Activated CD4-positive, alpha-beta T cell treated with anti-CD3 and anti-CD28 coated beads, Interleukin-2, Interleukin-6, amounts not matched to agents 100 ng/mL and 50 ng/mL, durations not matched to agents 16 hours and 8 hours (primary cell): ENCODE data around the gene VWA5A.

Source experiments
- DNase-seq: peaks from one replicate; pipeline ENCODE4 v3.0.0-alpha.2; 2020

VWA5A gene

DNA sequence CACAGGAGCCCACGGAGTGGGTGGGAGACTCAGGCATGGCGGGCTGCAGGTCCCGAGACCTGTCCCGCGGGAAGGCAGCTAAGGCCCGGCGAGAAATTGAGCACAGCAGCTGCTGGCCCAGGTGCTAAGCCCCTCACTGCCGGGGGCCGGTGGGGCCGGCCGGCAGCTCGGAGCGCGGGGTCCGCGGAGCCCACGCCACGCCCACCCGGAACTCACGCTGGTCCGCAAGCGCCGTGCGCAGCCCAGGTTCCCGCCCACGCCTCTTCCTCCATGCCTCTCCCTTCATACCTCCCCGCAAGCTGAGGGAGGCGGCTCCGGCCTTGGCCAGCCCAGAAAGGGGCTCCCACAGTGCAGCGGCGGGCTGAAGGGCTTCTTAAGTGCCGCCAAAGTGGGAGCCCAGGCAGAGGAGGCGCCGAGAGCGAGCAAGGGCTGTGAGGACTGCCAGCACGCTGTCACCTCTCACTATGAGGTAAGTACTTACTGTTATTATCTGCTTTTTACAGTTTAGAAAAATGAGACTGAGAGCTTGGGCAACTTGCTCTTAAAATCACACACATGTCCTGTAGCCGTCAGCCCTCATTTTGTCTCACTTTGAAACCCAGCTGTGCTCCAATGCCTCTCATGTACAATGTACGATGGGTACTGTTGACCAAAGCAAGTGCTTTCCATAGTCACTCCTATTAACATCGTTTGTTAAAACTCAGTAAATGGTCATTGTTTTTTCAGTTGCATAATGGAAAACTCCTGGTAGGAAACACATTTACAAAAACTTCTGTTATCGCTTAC lies 55.7 kb downstream of the VWA5A start:
- DNase-seq: no peak

DNA sequence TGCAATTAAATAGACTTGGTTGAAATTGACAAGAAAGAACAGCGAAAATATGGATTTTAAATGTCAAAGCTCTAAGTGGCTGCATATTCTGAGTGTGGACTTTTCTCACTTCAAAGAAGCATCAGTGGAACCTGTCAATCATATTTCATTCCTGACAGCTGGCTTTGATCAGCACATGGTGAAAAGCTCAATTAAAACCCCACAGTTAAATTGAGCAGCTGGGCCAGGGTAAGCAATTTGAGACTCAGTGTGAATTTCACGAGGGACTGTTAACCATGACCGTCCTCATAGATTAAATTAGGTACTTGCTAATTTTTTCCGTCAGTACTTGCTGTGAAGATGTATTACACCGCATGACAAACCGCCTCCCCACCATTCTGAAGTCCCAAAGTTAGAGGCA lies 56.9 kb downstream of the VWA5A start:
- DNase-seq: no peak

DNA sequence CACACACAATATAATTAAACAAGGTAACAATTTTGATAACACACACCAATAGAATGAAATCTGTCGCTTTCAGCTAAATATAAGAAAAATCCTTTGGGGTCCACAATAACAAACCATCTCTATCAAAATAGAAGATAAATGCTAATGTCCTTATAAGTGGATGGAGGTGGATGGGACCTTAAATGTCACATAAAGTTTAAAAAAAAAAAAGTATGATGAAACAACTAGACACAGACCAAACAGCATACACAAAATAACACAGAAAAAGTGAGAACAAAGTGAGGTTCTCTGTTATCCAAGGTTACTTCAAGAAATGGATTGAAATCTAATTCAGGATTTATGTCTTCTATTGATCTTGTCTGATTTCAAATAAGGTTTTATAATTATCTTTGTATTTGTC lies 57.3 kb downstream of the VWA5A start:
- no peak for DNase-seq

DNA sequence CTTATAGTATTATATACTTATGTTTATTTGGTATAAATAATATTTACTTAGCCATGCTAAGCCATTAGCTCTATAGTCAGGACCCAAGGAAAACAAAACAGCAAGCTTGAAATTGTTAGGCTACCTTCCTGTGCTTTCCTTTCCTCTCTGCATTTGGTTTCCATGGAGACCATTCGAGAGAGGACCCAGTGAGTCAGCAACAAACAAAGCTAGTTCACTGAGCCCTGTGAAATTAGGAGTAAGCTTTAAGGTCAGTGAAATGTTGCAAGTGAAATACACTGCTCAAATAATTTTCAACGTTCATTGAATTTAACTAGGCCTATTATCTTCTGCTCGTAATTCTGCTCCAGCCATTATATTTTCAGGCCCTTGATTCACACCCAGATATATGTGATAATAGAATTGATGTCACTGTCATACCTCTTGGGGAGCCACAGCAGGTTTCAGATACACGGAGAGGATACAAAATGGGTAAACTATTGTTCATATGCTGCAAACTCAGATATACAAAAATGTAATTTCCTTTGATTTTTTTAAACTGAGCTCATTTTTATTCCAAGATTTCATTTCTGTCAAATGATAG lies 58.8 kb downstream of the VWA5A start:
- peak; percentile 12 for DNase-seq

DNA sequence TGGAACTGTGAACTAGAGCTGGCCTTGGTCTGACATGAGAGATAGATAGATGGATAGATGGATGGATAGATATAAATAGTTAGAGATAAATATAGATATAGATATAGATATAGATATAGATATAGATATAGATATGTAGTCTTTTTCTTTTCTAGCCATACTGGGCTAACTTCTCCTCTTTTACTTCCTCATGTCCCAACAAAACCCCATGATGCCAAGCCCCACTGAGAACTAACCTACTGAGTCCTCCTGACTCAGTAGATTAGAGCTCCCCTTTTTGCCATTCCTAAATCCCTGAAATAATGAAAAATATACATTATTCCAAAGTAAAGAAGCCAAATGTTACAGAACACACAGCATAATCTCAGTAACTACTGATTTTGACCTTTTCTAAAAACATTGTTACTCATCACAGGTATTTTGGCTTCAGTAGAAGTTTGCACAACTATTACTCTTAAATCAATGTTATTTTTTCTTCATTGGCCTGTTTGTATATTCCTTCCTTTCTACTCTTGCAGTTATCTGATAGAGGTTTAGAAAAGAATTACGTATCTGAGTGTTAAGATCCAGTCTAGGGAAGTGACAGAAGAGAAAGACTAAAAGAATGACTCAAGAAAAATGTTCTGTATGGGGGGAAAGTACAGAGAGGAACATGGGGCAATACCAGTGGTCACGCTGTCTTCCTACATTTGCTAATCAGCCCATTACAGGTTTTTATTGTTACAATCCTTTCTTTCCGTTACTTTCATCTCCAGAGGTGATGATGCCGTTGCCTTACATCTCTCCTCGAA lies 61.9 kb downstream of the VWA5A start:
- no peak for DNase-seq

DNA sequence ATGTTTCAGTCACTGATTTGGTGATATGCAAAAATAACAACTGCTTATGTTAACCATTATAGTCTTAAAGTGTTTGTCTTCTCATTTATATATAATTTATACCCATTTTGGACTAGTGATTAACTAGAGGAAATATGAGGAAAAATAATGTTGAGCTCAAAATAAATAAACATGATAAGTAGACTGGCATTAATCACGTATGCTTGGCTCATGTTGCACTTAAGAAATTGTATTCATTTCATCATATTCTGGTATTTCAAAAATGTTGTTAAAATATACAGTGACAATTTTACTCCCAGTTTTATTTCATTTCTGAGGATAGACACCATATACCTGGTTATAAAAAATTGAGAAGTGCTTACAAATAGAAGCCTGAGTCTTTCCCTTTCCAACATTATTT lies 64.1 kb downstream of the VWA5A start:
- DNase-seq: no peak

DNA sequence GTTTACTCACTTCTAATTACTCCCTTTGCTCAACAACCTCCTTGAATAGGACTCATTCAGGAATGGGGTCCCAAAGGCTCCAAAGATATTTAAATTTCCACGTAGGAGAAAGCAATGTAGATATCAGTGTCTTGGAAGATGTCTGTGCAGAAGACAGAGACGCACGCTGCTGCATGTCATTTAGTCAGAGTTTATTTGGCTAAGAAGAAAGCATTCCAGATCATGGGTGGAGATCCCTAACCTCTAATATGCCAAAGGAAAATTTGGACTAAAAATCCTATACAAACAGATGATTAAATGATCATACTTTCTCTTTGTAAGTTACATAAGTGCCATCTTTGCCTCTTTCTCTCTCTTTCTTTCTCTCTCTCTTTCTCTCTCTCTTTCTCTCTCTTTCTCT lies 67.8 kb downstream of the VWA5A start, which contains the start of gene OR10D3:
Gene OR10D3, plus strand, starts transcription at position 278 of the 400 bp plus-strand sequence. CDS start 1,925 bp downstream, outside the sequence.
- no peak for DNase-seq

DNA sequence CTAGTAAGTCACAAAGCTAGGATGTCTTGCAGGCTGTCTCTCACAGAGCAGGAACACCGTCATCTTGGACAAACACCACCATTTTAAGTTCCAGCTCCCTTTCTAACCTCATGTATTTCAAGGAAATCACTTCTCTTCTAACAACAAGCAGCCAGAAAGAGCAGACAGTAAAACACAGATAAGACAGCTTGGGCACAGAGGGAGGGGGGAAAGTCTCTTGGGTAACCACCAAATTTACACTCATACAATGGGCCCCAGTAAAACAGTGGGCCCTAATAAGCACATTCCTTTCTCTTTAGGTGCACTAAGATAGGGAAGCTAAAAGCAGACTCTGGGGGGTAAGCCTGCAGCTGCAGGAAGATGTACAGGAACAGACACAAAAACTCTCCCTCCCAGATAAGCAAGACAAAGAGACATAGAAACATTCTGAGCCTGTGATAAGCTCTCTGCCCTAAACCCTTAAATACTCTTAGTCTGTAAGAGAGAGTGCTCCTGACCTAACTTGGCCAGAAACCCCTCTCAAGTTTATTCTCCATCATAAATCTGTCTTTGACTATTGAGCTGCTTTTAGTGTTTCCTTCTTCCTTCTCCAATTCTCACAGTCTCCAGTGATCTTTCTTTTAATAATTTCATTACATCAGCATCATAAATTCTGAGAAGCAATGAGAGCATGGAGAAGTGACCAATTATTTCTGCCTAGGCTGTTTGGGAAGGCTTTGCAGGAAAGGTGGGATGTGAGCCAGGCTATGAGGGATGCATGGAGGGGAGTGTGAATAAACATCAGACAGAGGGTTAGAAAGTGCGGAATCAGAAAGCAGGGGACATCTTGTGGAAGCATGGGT lies 75.3 kb downstream of the VWA5A start:
- no peak for DNase-seq

DNA sequence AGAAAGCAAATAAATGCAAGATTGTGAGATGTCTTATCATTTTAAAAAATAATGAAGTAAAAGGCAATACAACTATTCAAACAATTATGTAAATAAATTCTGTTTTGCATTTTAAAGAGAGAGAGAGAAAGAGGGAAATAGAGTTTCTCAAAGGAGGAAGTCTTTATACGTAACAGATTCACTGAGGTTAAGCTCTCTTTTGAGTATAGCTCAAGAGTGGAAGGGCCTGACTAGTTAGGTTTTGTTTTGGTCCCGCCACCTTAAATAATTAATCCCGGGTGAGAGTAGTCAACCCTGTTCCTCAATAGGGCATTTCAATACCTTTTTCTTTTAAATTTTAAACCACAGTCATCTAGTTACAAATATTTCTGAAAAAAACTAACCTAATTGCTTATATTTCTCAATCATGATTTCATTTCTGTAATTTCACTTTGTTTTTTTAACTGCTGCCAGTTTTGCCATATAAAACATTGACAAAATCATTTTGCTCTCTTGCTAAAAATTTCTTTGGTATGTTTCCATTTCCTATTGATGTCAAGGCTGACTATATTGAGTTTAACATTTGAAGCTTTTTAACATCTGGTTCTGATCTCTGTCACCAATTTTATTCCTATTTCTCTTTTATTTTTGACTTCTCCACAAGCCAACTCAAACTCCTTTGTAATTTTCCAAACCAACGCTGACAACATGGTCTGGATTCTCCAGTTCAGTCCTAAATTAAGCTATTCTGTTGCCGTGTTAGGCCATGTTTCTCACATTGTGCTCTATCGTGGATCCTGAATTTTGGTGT lies 78.2 kb downstream of the VWA5A start:
- no peak for DNase-seq

DNA sequence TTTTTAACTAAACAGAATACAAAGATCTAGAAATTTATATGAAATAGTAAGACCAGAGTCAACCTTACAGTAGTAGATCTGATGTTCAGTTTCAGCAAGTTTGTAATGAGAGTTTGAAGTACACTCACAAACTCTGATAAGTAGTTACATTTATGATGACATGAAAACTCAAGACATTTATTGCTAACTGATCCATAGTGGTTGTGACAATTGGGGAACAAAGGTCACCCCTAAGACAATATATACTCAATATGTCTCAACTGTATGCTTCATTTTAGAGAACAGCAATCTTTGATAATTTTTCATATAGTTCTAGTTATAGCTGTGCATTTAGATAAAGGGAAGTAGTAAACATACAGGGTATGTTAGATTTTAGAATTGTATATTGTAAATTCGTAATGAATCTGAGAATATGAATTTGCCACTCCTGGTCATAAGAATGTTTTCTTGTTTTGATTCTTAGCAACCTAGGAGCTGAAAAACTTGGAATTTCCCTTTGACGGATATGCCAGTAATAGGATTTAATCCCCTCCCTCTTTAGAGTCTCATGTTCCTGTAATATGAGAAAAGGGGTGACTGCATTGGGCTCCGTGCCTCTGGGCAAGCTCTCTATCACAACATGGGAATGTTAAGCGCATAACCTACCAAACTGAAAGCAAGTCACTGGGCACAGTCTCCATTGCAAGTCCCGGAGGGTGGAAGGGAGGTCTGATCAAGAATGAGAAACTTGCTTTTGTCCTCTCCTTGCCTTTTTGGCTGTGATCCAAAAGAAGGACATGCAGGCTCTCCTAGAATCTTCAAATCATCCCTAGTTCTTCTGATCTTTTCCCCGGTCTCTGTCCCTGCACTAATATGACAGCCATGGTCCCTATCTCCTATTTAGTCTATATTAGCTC lies 79.3 kb downstream of the VWA5A start:
- no peak for DNase-seq

DNA sequence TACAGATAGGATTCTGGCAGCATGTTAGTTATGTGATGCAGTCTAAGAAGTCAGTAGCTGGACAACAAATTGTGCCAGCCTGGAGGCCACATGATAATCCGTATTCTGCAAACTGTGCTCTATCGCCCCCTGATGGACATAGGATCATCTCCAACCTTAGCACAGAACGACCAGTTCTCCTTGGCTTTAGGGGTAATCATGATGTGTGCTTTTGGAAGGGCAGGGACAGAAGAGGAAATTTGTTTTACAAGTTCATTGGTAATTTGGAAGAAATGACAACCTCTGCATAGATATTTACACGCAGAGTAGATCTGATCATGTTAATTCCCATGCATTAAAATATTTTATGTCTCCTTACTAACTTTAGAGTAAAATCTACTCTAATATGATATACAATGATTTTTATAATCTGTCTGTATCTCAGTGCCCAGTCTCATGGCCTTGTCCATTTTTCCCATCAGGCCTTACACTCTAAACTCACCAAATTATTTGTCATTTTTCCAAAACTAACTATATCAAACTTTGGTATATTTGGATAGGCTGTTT lies 80.0 kb downstream of the VWA5A start:
- DNase-seq: peak; percentile 68
